IPS DF 4.7 (cell line): ENCODE results near the gene EXOC3.
"Not testable (repeated sequence)": the region's sequence is repeated elsewhere in the genome, so short reads cannot be mapped to it uniquely, and the experiment has no call there.

Experiments
- DNase-seq: peaks from one replicate; pipeline ENCODE4 v3.0.0-alpha.2; 2013; ENCODE audit warnings: low spot score; ENCODE audit errors: extremely low read depth

The EXOC3 gene

GRCh38 chr5:500491-500890 is 57.5 kb downstream of the EXOC3 start:
- no peak for DNase-seq

- DNase-seq: no peak
Measured at GRCh38 chr5:501105-501830, 58.3 kb downstream of the EXOC3 start.

GRCh38 chr5:501831-502184 is 58.8 kb downstream of the EXOC3 start:
- no peak for DNase-seq

GRCh38 chr5:502325-503079 is 59.5 kb downstream of the EXOC3 start:
- no peak for DNase-seq

GRCh38 chr5:504326-505154 is 61.6 kb downstream of the EXOC3 start:
- DNase-seq: no peak

- DNase-seq: no peak
Measured at GRCh38 chr5:505951-506525, 63.1 kb downstream of the EXOC3 start.

- DNase-seq: not testable (repeated sequence)
Measured at GRCh38 chr5:507986-508575, 65.1 kb downstream of the EXOC3 start.

GRCh38 chr5:509611-510185 is 66.7 kb downstream of the EXOC3 start:
- no peak for DNase-seq

- no peak for DNase-seq
Measured at GRCh38 chr5:510521-510920, 67.5 kb downstream of the EXOC3 start.

GRCh38 chr5:511476-511875 is 68.5 kb downstream of the EXOC3 start:
- DNase-seq: no peak

GRCh38 chr5:513216-514100 is 70.5 kb downstream of the EXOC3 start:
- DNase-seq: no peak

- DNase-seq: no peak
Measured at GRCh38 chr5:514101-514485, 71.1 kb downstream of the EXOC3 start.

- DNase-seq: no peak
Measured at GRCh38 chr5:514673-515072, 71.7 kb downstream of the EXOC3 start.

GRCh38 chr5:515273-515836 is 72.4 kb downstream of the EXOC3 start:
- no peak for DNase-seq

GRCh38 chr5:516338-516925 is 73.5 kb downstream of the EXOC3 start:
- DNase-seq: no peak
